ENCODE results near the gene GRID1.

Gene GRID1

GRCh38 chr10:86370006-86370585 lies 3.5 kb upstream of the GRID1 start:
- no peak for TF ChIP-seq CTCF (IDR thresholded peaks at IDR 0.05; ENCODE audit: insufficient read depth, low read depth, low read length, missing control alignments)
- no peak overlapping the region for H3K4me3 ChIP-seq (ENCODE audit: low read length)
- DNase-seq (ENCODE audit: low read depth) = no peak

GRCh38 chr10:86368987-86369386 lies 2.4 kb upstream of the GRID1 start:
- H3K4me3 ChIP-seq (ENCODE audit: low read length) = no peak overlapping the region
- no peak for TF ChIP-seq CTCF (IDR thresholded peaks at IDR 0.05; ENCODE audit: insufficient read depth, low read depth, low read length, missing control alignments)
- DNase-seq (ENCODE audit: low read depth) = no peak

GRCh38 chr10:86368046-86368445 lies 1.5 kb upstream of the GRID1 start:
- no peak overlapping the region for H3K4me3 ChIP-seq (ENCODE audit: low read length)
- no peak for DNase-seq (ENCODE audit: low read depth)
- no peak for TF ChIP-seq CTCF (IDR thresholded peaks at IDR 0.05; ENCODE audit: insufficient read depth, low read depth, low read length, missing control alignments)

GRCh38 chr10:86367152-86367951 lies 757 bp upstream of the GRID1 start:
- no peak for DNase-seq (ENCODE audit: low read depth)
- no peak overlapping the region for H3K4me3 ChIP-seq (ENCODE audit: low read length)
- TF ChIP-seq CTCF (IDR thresholded peaks at IDR 0.05; ENCODE audit: insufficient read depth, low read depth, low read length, missing control alignments) = no peak

GRCh38 chr10:86366902-86367151 lies 232 bp upstream of the GRID1 start:
- no peak for DNase-seq (ENCODE audit: low read depth)
- no peak overlapping the region for H3K4me3 ChIP-seq (ENCODE audit: low read length)
- no peak for TF ChIP-seq CTCF (IDR thresholded peaks at IDR 0.05; ENCODE audit: insufficient read depth, low read depth, low read length, missing control alignments)

GRCh38 chr10:86365346-86366032 lies 1.1 kb downstream of the GRID1 start:
- TF ChIP-seq CTCF (IDR thresholded peaks at IDR 0.05; ENCODE audit: insufficient read depth, low read depth, low read length, missing control alignments) = no peak
- peak overlapping the region; percentile 2 for H3K4me3 ChIP-seq (ENCODE audit: low read length)
- DNase-seq (ENCODE audit: low read depth) = no peak
